HCT116 (cell line): Measurements from ENCODE around the gene SMIM36.

Experiments used
- ATF3 ChIP-seq: IDR thresholded peaks from 2 replicates; pipeline ENCODE4 v1.6.1; 2012
- CEBPB ChIP-seq: IDR thresholded peaks from 2 replicates; pipeline ENCODE4 v1.6.1; 2012; ENCODE audit warnings: low read depth
- CTCF ChIP-seq, 3 experiments: fragments of 200-600 bp in 1 of 3; sonication (generic) in 1 of 3; IDR thresholded peaks in 2 of 3; conservative IDR thresholded peaks in 1 of 3; 2 replicates each; pipeline ENCODE4 v1.5.1; 2012 to 2017; ENCODE audit warnings: low read depth in 2 of 3, low read length in 2 of 3, antibody characterized with exemption in 1 of 3, borderline replicate concordance in 1 of 3, control low read depth in 1 of 3, mild to moderate bottlenecking in 1 of 3, mixed read lengths in 1 of 3, mixed run types in 1 of 3, moderate library complexity in 1 of 3; ENCODE audit not compliant: insufficient read depth in 1 of 3
- EZH2 ChIP-seq: fragments of 200-600 bp; sonication (generic); IDR thresholded peaks from 2 replicates; pipeline ENCODE4 v1.6.1; 2017; ENCODE audit warnings: antibody characterized with exemption, mixed run types
- EZH2phosphoT487 ChIP-seq: fragments of 200-600 bp; IDR thresholded peaks from 2 replicates; pipeline ENCODE4 v1.6.1; 2018; ENCODE audit warnings: antibody characterized with exemption, borderline replicate concordance
- MAX ChIP-seq: IDR thresholded peaks from 2 replicates; pipeline ENCODE4 v1.6.1; 2012
- POLR2A ChIP-seq: IDR thresholded peaks from 2 replicates; pipeline ENCODE4 v1.7.0; 2011; ENCODE audit warnings: borderline replicate concordance; ENCODE audit not compliant: insufficient read depth, insufficient read length; ENCODE audit errors: extremely low read depth
- POLR2AphosphoS5 ChIP-seq: IDR thresholded peaks from 2 replicates; pipeline ENCODE4 v1.6.1; 2011; ENCODE audit warnings: mild to moderate bottlenecking, low read depth, low read length, moderate library complexity
- RAD21 ChIP-seq: IDR thresholded peaks from 2 replicates; pipeline ENCODE4 v1.6.1; 2012; ENCODE audit warnings: low read depth, mild to moderate bottlenecking
- REST ChIP-seq: IDR thresholded peaks from 2 replicates; pipeline ENCODE4 v1.6.1; 2012; ENCODE audit warnings: low read depth
- SIN3A ChIP-seq: IDR thresholded peaks from 2 replicates; pipeline ENCODE4 v1.6.1; 2012; ENCODE audit warnings: low read depth
- SRF ChIP-seq: IDR thresholded peaks from 2 replicates; pipeline ENCODE4 v1.6.1; 2012; ENCODE audit warnings: low read depth
- ZNF274 ChIP-seq: fragments of 200-500 bp; sonication (Bioruptor generic); IDR thresholded peaks from 2 replicates; pipeline ENCODE4 v1.6.1; 2014; ENCODE audit warnings: mild to moderate bottlenecking, low read depth, low read length, inconsistent platforms

GRCh38 chr17:55482591-55483389 lies 28.5 kb downstream of the SMIM36 start:
- no peak for TF ChIP-seq SIN3A
- TF ChIP-seq CTCF (IDR thresholded peaks at IDR 0.05 in 2 of 3, conservative IDR thresholded peaks at IDR 0.05 in 1 of 3; ENCODE audit: borderline replicate concordance in 1 of 3, insufficient read depth in 1 of 3, low read depth in 2 of 3, low read length in 2 of 3), result no peak
- no peak for TF ChIP-seq EZH2
- TF ChIP-seq ZNF274, result no peak
- TF ChIP-seq CEBPB, result no peak
- no peak for TF ChIP-seq POLR2AphosphoS5
- TF ChIP-seq SRF, result no peak
- TF ChIP-seq EZH2phosphoT487, result no peak
- no peak for TF ChIP-seq ATF3
- TF ChIP-seq RAD21, result no peak
- TF ChIP-seq POLR2A, result no peak
- no peak for TF ChIP-seq MAX
- no peak for TF ChIP-seq REST
